Measurements from ENCODE around the gene SUPT3H.

SUPT3H gene

DNA sequence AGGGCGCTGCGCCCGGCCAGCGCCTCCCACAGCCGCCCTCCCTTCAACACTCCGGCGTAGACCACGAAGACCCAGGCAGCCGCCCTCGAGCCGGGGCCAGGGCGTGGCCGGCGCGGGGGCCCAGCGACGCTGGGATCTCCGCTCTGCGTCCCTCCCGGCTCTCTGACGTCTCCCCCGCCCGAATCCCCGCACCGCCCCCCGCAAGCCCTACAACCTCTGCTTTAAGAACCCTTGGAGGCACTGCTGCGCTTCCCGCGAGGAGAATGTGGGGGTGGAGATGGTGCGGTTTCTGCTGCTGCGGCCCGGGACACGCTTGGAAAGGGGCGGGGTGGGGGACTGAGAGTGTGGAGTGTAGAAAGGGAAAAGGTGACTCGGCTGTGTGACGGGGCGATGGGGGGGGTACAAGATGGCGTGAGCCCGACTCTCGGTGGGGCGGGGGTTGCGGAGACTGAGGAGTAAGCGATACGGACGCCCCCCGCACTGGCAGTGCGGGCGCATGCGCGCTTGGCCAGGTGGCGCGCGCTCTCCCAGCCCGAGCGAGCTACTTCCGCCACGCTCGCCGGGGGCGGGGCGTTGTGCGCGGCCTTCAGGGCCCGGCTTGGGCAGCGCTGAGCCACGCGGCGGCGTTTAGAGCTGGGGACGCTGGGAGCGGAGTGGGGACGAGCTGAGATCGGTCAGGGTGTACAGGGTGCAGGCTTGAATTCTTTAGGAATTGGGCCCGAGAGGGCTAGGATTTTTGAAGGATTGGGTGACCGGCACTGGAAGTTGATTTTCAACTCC, at the start of gene SUPT3H:
Gene SUPT3H, minus strand, starts transcription at position 381 of the 780 bp plus-strand sequence.
- in situ Hi-C loops (cut with MboI; ENCODE audit: low pct_unique_long_range_greater_than_20kb, low sequenced_read_pairs): no loop called here
- peak; percentile 94 for DNase-seq

DNA sequence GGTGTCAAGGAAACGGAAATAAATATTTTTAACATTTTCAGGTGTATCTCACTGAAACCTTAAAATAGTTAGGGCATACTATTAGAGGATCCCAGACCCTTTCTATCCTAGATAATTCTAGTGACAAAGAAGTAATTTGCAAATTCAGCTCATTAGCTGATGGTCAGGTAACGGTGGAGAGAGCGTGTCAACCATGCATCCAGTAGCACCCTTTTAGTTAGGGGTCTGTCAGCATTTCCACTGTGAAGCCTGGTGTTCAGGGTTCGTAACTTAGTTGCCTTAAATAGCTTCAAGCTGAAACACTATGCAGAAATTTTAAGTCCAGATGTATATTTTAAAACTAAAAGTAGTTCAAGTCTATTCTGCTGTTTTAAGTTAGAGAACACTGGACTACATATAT, 48.5 kb upstream of the SUPT3H start:
- in situ Hi-C loops (cut with MboI; ENCODE audit: low pct_unique_long_range_greater_than_20kb, low sequenced_read_pairs): loop anchor here (25.0 kb wide), 1 partner anchor 286 kb away; no protein-coding TSS in a partner anchor
- DNase-seq: no peak

- in situ Hi-C loops (cut with MboI; ENCODE audit: low pct_unique_long_range_greater_than_20kb, low sequenced_read_pairs): loop anchor here (25.0 kb wide), 1 partner anchor 762 kb away; no protein-coding TSS in a partner anchor
- DNase-seq: no peak
Observed at GRCh38 chr6:45424451-45424861, 46.7 kb upstream of the SUPT3H start.

DNA sequence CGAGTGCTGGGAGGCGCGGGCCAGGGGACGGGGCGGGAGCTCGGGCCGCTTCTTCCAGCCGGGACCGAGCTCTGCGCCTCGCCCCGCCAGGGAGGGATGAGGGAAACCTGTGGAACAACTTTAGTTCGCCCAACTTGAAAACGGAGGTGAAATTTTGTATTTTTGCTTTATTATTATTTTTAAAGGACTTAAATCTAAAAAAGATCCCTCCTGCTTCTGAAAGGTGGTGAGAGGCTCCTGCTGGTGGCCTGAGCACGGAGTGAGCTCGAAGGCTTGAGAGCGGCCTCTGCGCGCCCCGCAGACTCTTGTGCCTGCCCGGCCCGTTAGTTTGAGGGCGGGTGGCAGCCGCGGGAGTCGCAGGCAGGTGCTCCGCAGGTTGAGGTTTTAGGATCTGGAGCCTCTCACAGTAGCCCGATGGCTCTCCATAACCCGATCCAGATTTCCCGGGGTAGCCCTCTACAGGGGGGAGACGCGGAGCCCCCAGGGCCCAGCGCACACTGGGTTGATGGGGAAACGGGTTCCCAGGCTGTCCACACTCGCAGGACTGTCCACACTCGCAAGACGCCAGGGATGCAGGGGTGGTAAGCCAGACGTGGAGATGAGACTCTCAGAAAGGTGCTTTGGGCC, 46.2 kb upstream of the SUPT3H start:
- in situ Hi-C loops (cut with MboI; ENCODE audit: low pct_unique_long_range_greater_than_20kb, low sequenced_read_pairs): loop anchor here (25.0 kb wide), 1 partner anchor 762 kb away; no protein-coding TSS in a partner anchor
- no peak for DNase-seq

DNA sequence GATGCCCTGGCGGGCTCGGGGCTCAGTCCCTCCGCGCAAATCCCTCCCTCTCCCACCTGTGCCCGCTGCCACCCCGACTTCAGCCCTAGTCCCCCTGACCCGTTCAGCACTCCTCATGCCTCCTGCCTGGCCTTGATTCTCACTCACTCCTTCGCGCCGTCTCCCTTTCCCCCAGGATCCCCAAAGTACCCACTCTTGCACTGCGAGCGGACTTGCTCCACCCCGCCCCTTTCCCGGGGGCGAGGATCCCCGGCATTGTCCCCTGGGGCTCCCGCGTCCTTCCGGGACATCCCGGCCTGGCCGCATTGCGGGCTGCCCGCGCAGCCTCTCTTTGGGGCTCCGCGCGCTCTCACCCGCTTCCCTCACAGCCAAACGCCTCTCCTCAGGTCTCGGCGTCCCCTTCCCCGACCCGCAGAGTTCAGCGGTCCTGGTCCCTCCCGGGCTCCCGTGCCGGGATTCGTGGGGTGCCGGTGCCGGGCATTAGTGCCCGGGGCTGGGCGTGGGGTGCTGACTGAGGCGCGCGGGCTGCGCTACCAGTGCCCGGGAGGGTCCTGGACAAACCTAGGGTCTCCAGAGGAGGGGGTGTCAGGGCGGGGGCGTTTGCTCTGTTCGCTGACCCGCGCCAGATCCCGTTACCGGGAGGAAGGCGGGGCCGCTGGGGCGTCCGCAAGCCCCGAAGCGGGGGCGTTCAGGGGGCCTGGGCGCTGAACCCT, 45.5 kb upstream of the SUPT3H start:
- no peak for DNase-seq

GRCh38 chr6:45422503-45423110, 44.9 kb upstream of the SUPT3H start:
- in situ Hi-C loops (cut with MboI; ENCODE audit: low pct_unique_long_range_greater_than_20kb, low sequenced_read_pairs): loop anchor here (25.0 kb wide), 1 partner anchor 760 kb away; no protein-coding TSS in a partner anchor
- DNase-seq: peak; percentile 45

More for the DNA sequence above, 45.5 kb upstream of the SUPT3H start:
- in situ Hi-C loops (cut with MboI; ENCODE audit: low pct_unique_long_range_greater_than_20kb, low sequenced_read_pairs): loop anchor here (25.0 kb wide), 1 partner anchor 761 kb away; no protein-coding TSS in a partner anchor

DNA sequence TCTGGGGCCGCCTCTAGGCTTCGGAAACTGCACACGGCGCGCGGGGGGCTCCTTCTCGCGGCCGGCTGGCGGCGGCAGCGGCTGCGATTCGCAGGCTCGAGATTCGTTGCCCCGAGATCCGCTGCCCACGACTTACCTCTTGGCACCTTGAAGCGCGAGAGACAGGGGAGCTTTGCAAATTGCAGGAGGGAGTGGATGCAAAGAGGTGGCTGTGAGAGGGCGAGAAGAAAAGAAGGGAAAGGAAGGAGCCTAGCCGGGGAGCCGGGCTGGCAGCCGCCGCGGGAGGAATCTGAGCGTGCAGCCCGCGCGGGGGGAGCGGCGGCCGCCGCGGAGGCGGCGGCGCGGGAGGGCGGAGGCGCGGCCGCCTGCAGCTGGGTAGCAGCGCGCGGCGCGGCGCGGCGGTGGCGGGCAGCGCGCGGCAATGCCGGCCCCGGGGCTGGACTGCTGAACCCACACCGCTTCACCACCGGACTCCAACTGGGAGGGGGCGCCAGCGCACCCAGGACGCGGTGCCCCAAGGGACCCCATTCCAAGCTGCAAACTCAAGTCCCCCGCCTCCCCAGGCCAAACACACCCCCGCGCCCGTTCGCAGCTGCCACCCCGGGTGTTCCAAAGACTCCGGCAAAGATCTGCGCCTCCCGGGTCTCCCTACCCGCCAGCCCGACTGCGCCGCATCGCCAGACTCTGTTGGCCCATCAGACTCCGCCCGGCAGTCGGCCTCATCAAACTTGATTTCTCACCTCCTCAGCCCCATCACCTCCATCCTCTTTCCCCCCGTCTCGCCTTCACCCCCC, 44.2 kb upstream of the SUPT3H start:
- in situ Hi-C loops (cut with MboI; ENCODE audit: low pct_unique_long_range_greater_than_20kb, low sequenced_read_pairs): loop anchor here (25.0 kb wide), 1 partner anchor 760 kb away; no protein-coding TSS in a partner anchor
- peak; percentile 63 for DNase-seq

DNA sequence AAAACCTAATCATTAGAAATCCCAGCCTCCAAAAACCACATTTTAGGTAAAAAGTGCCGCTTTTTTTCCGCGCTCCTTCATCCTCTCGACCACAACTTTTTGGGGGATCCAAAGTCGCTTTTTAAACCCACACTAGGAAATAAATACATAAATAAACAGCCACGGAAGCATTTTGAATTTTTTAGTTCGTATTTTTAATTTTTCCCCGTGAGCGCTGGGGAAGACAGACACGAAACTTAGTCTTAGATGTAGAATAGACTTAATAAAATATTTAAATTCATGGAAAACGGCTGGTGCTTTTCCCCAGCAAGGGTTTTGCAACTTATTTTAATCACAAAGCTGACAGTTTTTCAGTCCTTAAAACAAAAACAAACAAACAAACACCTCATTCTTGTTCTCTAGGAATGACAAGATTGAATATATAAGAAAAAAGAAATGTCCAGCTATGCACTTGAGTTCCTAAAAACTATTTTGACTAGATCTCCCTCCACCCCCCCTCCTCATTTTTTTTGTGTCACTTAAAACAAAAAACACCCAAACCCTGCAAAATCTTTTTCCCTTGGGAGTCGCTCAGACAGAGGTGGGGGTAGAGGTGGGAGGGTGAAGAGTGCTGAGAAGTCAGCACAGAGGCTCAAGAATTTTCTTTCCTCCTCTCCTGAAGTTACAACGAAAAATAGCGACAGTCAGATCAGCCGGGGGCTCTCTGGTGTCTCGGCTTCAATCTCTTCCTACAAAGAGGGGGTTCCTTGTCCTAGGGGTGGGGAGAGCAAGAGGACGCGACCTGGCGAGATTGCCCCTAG, 43.4 kb upstream of the SUPT3H start:
- in situ Hi-C loops (cut with MboI; ENCODE audit: low pct_unique_long_range_greater_than_20kb, low sequenced_read_pairs): loop anchor here (25.0 kb wide), 1 partner anchor 759 kb away; no protein-coding TSS in a partner anchor
- no peak for DNase-seq

- in situ Hi-C loops (cut with MboI; ENCODE audit: low pct_unique_long_range_greater_than_20kb, low sequenced_read_pairs): loop anchor here (25.0 kb wide), 1 partner anchor 758 kb away; no protein-coding TSS in a partner anchor
- DNase-seq: peak; percentile 24
Observed at GRCh38 chr6:45420083-45420908, 42.6 kb upstream of the SUPT3H start.

- in situ Hi-C loops (cut with MboI; ENCODE audit: low pct_unique_long_range_greater_than_20kb, low sequenced_read_pairs): loop anchor here (25.0 kb wide), 1 partner anchor 757 kb away; no protein-coding TSS in a partner anchor
- peak; percentile 78 for DNase-seq
Observed at GRCh38 chr6:45419571-45420082, 41.9 kb upstream of the SUPT3H start.

- DNase-seq: no peak
- in situ Hi-C loops (cut with MboI; ENCODE audit: low pct_unique_long_range_greater_than_20kb, low sequenced_read_pairs): loop anchor here (25.0 kb wide), 1 partner anchor 755 kb away; no protein-coding TSS in a partner anchor
Observed at GRCh38 chr6:45417436-45417835, 39.7 kb upstream of the SUPT3H start.

GRCh38 chr6:45416700-45417099, 39.0 kb upstream of the SUPT3H start:
- no peak for DNase-seq
- in situ Hi-C loops (cut with MboI; ENCODE audit: low pct_unique_long_range_greater_than_20kb, low sequenced_read_pairs): loop anchor here (25.0 kb wide), 1 partner anchor 754 kb away; no protein-coding TSS in a partner anchor

DNA sequence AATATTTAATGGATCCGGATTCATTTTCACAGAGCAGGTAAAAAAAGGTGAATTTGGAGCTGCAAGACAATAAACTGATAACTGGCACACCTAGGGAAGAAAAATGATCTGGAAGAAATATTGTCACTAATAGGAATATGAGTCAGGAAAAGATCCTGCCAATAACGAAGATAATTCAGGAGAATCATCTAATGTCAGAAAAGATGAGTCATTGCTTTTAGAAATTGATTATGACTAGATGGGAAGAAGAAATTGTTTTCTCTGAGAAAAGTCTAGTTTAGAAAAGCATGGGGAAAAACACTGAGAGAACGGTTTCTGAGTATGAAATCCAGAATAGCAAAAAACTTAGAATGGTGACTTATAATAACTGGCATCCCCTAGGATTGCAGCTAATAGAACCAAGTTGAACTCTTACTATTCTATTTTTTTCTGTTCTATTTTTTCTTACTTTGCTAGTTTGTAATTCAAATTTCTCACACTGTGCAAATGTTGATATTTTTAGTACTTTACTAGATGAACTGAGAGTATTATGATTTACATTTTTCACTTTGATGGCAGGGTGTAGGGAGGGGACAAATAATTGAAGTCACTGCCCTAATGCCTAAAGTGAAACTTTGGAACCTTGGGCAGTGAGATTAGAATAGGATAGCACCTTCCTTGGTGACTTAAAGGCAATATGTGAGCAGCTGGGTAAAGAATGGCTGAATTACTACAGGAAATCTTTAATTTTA, 38.2 kb upstream of the SUPT3H start:
- DNase-seq: no peak
- in situ Hi-C loops (cut with MboI; ENCODE audit: low pct_unique_long_range_greater_than_20kb, low sequenced_read_pairs): loop anchor here (25.0 kb wide), 1 partner anchor 754 kb away; no protein-coding TSS in a partner anchor

DNA sequence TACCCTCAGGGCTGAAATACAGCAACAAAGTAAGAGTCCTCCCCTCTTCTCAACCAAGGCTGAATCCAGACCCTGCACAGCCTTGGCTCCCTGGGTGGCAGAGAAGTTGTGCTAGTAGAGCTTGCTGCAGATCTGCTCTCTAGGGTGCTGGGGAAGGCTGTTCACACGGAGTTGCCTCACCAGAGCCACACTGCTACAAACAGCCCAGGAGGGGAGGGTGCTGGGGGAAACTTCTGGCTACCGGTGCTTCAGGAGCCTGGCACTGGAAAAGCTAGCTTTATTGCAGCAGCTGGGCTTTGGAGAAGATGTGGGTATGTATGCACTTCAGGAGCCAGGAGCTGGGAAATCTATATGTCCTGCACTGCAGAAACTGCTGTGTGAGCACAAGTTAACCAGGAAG, 37.6 kb upstream of the SUPT3H start:
- in situ Hi-C loops (cut with MboI; ENCODE audit: low pct_unique_long_range_greater_than_20kb, low sequenced_read_pairs): loop anchor here (25.0 kb wide), 1 partner anchor 753 kb away; no protein-coding TSS in a partner anchor
- DNase-seq: no peak

- in situ Hi-C loops (cut with MboI; ENCODE audit: low pct_unique_long_range_greater_than_20kb, low sequenced_read_pairs): loop anchor here (25.0 kb wide), 1 partner anchor 750 kb away; no protein-coding TSS in a partner anchor
- no peak for DNase-seq
Observed at GRCh38 chr6:45411959-45412358, 34.2 kb upstream of the SUPT3H start.
